Adrenal gland (tissue), 5 donors: ENCODE data around the gene SZT2.

Experiments
- CTCF ChIP-seq, 6 experiments: fragments of 450-650 bp in 4 of 6; fragments of 200-600 bp in 2 of 6; sonication (generic) in 1 of 6; IDR thresholded peaks; 1 replicate in 5 of 6; 2 replicates in 1 of 6; pipeline versions ENCODE4 v1.5.1 to v1.8.0; 2016 to 2021; ENCODE audit warnings: antibody characterized with exemption in 6 of 6, mild to moderate bottlenecking in 2 of 6, moderate library complexity in 1 of 6
- POLR2A ChIP-seq, 2 donors: fragments of 450-650 bp; IDR thresholded peaks; one replicate each; pipeline ENCODE4 v1.6.1; 2017; ENCODE audit warnings: antibody characterized with exemption in 2 of 2, mild to moderate bottlenecking in 2 of 2, moderate library complexity in 1 of 2
- donor health status: DM: no; HTN: no; CAD: no.

DNA sequence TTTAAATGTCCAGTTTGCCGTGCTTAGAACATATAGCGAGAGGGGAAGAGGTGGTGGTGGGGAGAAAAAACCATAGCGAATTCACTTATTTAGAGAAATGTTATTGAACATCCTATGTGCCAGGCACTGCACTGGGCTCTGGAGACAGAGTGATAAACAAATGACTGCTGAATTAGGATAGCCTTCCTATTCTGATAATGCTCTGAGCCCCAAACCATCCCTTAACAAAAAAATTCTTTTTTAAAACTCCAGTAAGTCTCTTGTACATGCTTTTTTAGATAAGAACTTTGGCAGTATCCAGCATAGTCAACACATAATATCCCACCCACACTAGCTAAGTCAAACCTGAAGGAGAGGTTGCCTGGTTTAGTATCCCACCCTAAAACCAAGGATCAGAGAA is 8.5 kb downstream of the SZT2 start:
- no peak for TF ChIP-seq CTCF (IDR thresholded peaks at IDR 0.05)
- TF ChIP-seq POLR2A (IDR thresholded peaks at IDR 0.05), result no peak
